GM19023 (cell line): ENCODE measurements around the gene HDGF.
"Not testable (repeated sequence)": the region's sequence is repeated elsewhere in the genome, so short reads cannot be mapped to it uniquely, and the experiment has no call there.

Experiments
- ATAC-seq: cut with Tn5 transposase; IDR thresholded peaks from one replicate; pipeline ENCODE4 v1.9.1; 2021; ENCODE audit warnings: mild to moderate bottlenecking, moderate library complexity; ENCODE audit not compliant: unreplicated experiment

Gene HDGF

DNA sequence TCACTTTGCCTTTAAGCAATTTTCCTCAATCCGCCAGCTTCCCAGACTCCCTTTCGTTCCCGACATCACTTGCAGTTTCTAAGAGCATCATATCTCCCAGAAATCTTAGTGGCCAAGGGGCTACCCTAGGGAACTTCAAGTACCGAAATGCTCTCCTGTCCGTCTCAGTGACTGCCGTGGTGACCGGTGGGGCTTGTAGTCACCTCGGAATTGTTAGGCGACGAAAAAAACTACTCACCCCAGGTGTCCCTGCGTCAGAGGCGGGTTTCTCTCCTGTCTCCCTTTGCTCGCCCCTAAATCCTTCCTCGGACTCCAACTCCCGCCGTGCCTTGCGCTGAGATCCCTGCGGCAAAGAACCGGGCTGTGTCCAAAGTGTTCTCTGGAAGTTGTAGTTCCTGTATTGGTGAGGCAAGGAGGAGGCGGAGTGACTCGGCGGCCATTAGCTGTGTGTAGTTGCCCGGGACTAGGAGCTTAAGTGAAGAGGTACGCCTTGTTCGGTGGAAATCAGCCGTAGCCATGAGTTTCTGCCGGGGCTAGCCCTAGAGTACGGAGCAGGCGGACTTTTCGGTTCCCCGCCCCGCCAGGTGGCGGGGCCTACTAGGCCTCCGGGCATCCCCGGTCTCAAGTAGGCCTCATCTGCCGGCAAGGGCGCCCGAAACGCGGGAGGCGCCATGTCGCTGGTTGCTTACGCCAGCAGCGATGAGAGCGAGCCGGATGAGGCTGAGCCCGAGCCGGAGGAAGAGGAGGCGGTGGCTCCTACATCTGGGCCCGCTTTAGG, 15.8 kb upstream of the HDGF start, which contains the start of gene PRCC:
Gene PRCC, plus strand, starts transcription at position 435 of the 778 bp plus-strand sequence. Its CDS starts 237 bp downstream, at position 672.
- peak; percentile 93 for ATAC-seq

DNA sequence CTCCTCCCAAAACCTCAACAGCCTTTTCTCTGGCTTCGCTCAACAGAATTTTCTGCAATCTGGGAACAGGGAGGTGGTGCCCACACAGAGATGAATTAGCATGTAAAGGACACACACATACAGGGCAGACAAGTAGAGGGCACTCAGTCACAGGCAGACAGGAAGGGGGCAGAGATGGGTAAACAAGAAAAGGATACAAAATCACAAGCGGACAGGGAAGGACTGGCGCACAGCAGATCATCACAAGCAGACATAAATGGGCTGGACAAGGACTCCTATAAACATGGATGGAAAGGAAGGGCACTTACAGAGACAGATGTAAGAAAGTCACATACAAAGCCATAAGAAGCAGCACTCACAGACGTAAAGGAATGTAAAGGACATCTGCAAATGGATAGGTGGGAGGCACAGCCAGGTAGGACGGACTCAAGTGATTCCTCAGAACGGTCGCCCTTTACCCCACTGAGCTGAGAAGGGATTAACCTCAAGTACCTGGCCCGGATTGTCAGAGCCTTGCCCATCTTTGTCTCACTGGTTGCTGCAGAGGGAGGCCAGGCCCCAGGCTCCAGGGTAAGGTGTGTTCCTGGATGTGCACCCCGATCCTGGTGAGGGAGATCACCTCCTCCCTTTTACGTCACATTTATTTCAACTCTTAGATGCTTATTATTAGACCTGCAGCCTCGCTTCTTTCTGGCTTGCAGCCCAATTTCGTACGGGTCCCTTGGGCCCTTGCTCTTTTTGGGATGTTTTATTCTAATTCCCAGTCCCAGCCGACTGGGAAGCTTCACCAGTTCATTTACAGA, 15.0 kb upstream of the HDGF start:
- ATAC-seq: peak; percentile 13

DNA sequence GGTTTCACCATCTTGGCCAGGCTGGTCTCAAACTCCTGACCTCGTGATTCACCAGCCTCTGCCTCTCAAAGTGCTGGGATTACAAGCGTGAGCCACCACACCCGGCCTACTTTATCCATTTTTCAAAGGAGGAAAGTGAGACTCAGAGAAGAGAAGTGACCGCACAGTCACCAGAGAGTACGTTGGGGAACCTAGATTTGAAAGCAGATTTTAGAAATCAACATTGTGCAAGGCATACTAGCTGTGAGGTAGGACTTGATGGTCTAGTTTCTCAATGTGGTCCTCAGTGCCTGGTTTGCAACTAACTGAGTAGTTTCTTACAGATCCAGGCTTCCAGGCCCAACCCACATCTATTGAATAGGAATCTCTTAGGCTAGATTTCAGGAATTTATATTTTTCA, 14.2 kb upstream of the HDGF start:
- no peak for ATAC-seq

DNA sequence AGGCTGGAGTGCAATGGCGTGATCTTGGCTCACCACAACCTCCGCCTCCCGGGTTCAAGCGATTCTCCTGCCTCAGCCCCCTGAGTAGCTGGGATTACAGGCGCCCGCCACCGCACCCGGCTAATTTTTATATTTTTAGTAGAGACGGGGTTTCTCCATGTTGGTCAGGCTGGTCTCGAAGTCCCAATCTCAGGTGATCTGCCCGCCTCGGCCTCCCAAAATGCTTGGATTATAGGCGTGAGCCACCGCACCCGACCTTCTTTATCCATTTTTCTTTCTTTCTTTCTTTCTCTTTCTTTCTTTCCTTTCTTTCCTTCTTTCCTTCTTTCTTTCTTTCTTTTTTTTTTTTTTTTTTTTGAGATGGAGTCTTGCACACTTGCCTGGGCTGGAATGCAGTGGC, 13.7 kb upstream of the HDGF start:
- ATAC-seq: not testable (repeated sequence)

DNA sequence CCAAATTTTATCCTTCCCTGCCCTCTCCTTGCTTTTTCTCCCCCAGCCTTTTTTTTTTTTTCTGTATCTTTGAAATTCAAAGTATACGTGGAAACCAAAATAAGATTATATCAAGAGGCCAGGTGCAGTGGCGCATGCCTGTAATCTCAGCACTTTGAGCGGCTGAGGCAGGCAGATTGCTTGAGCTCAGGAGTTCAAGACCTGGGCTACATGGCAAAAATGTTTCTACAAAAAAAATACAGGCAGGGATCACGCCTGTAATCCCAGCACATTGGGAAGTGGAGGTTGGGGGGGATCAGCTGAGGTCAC, 9.3 kb upstream of the HDGF start:
- no peak for ATAC-seq

DNA sequence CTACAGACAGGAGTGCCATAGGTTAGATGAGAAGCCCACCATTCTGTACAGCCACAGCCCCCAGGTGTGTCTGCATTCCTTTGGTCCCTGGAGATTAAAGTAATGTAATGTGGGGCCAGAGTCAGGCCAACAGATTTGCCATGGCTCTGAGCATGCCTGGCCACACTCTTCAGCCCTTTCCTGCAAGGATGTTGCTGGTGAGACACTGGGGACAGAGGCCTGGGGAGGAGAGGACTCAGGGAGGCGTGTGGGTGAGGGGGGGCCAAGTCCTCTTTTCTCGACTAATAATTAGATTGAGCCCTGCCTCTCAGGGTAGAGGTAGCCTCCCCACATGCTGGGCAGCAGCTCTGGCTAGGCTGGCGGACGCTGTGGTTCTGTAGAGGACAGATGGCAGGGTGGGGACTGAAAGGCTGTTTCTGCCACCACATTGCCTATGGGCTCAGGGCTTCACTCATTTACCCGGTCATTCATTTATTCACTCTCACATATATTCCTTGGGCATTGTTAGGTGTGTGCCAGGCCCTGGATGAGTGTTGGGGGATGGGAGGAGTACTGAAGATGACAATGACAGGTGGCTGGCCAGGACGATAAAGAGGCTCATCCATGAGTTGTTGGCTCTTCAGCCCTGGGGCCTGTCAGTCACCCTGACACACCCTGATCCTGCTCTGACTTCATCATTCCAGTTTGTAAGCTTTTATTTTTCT, 8.8 kb upstream of the HDGF start:
- ATAC-seq: no peak

DNA sequence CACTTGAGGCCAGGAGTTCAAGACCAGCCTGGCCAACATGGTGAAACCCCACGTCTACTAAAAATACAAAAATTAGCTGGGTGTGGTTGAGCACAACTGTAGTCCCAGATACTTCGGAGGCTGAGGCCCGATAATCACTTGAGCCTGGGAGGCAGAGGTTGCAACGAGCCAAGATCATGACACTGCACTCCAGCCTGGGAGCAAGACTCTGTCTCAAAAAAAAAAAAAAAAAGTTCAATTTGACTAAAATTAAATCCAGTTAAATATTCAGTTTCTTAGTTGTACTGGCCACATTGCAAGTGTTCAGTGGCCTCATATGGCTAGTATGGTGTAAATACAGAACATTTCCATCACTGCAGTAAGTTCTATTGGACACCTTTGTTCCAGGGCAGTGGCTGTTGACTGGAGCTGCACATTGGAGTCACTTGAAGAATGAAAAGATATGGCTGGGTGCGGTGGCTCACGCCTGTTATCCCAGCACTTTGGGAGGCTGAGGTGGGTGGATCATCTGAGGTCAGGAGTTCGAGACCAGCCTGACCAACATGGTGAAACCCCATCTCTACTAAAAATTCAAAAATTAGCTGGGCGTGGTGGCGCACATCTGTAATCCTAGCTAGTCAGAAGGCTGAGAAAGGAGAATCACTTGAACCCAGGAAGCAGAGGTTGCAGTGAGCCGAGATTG, 6.2 kb upstream of the HDGF start:
- ATAC-seq: not testable (repeated sequence)

DNA sequence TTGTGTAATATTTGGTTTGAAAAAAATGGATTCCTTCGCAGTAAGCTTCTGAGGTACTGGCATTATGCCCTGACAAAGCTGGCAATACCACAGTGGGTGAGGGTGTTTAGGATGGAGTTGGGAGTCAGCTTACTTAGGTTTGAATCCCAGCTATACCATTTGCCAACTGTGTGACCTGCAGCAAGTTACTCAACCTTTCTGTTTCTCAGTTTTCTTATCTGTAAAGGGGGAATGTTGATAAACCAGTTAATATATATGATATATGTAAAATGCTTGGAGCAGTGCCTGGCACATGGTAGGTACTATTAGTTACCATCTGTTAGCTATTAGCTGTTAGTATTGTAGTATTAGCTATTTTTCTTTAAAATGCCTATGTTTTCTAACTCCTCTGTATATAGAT, 4.9 kb upstream of the HDGF start:
- no peak for ATAC-seq

DNA sequence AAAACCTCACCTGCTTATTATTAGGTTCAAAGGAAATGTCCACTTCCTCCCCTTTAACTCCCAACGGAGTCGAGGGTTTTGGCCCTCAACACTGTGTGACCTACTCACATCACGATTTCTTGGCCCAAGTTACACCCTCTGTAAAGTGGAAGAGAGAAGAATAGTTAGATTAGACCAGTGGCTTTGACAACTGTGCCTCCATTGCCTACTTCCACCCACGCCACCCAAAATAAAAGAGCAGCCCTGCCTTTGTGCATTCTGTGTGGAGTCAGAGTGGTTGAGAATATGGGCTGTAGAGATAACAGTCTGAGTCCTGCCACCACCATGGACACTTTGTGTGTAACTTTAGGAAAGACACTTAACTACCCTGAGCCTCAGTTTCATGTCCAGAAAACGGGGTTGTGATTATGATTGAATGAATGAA, 4.1 kb upstream of the HDGF start:
- ATAC-seq: no peak

DNA sequence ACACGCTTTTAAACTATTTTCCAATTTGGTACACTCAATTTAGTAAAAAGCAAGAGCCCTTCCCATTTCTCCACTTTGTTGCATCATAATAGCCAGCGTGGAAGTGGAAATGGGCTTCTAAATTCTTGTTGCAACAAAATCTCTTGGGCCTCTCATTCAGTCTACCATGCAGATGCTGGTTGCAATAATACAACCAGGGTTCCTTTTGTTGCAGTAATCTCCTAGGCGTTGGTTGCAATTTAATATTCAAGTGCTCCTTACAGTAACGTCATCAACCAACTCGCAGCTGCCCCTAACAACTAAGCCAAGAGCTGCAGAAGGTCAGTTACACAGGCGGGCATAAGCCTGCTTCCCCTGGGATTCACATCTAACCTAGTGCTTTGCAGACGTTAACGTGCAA, 2.7 kb upstream of the HDGF start:
- ATAC-seq: no peak

DNA sequence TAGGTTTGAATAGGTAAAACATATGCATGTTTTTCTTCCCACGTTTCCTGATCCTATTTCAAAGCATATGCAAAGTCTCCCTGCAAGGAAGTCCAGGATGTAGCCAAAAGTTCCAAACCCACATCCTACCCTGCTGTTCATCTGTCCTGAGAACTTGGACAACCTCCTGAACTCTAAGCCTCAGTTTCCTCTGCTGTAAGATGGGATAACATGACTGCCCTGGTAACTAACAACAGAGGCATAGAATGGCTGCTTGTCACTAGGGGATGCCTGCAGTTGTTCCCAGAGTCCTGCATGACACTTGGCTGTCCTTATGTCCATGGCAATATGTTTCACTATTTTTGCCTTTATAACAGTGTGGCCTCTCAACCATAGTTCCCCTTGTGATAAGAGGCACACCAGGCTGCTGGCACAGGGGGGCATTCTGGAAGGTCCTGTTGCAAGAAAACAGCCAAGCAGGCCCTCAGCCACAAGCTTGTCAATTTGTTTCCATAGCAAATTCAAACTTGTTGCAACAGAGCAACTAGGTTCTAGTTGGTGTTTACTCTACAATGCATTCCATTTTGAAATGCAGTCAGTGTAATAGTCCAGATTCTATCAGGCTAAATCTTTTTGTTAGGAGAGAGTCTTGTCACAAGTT, 1.5 kb upstream of the HDGF start:
- no peak for ATAC-seq

DNA sequence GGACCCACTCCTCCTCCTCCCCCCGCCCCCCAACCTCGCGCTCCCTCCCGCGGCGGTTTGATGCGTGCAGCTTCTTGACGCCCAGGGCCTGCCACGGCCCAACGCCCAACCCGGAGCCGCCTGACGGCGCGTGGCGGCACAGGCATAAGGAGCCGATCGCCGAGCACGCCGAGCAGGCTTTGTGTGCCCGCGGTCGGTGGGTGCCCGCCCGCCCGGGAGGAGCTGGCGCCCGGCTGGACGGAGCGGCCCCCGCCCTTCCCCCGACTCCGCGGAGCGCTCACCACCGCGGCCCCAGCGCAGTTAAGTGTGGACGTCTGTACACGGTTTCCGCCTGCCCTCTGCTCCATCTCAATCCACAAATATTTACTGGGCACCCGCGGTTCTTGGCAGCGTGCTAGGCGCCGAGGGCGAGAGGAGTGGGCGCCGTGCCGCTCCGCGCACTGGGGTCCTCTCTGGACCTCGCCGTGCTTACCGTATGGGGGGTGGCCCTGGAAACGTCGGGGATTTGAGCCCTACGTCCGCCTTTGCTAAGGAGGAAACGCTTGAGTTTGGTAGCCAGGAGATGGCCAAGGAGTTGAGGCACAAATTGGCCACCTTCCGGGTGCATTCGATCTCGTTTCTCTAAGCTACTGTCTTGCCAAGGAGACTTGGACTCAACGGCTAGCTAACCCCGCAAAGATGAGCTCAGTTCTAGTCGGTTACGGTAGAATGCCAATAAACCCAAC, 444 bp upstream of the HDGF start:
- ATAC-seq: peak; percentile 53

DNA sequence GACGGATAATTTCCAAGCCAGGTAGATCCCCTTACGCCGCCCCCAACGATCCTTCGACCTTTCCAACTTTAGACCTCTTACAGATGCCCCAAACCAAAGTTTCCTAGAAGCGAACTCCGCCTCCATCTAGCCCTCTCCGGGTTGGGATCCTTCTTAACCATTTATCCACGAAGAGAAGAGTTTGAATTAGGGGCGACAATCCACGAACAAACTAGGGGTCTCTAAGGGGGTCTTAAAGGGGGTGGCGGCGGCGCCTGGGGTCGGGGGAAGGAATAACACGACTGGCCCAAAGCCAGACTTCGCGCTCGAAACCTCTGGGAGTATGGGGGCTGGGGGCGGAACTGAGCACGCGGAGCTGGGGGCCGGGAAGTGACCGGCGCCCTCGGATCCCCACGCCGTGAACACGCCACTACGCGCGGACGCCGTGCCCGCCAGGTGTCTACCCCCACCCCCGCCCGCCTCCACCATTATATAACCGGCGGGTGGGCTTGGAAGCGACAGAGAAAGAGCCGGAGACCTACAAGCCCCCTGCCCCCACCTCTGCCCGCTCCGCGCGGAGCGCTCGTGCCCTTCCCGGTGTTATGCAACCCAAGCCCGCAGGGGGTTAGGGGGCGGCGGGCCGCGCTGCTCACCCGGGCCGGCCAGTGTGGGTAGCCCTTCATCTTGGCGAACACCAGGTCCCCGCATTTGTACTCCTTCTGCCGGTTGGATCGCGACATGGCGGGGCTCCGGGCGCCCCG, 594 bp downstream of the HDGF start:
- peak; percentile 9 for ATAC-seq

DNA sequence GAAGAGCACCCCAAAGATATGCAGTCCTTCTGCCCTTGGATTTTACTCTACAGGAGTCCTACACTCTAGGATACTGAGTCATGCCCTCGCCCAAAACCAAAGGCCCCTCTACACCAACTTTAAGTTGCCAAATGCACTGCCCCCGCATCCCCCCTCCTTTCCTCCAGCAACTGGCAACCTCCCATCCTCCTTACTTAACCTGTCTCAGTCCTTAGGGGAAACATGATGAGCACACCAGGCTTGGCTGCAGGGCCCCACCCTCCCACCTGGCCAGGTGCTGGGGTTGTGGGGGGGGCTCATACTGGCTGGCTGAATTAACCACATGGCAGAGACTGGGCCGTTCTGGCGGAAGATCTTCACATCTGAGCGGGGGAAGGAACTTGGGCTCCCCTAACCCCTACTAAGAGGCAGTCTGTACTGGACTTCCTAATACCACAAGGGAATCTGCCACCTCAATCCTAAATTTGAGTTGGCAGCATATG, 1.2 kb downstream of the HDGF start:
- no peak for ATAC-seq

DNA sequence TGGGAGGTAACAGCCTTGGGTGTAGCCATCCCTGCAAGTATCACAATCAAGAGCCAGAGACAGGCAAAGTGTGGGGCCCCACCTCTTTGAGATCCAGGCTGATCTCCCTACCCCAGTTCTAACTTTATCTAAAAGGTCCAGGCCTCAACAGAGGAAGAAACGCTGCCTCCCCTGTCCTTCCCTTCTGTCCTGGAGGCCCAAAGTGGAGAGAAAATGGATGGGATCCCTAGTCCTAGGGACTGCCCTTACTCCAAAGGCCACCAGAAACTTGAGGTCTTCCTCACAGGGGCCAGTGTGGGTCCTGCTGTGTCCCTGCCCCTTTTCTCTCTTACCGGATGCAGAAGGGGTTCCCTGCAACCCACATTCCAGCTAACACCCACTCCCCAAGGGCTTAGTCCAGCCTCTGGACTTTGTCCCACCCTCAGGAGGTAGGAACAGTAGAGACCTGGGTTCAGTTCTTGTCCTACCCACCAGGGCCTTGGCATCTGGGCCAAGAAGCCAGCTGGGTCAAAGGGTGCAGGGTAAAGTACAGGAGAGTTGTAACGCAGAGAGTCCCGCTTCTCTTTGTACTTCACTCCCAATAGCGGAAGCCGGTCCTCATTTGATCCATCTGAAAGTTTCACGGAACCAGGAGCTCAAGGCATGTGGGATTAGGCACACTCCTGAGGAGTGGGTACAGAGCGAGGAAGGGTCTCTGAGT, 1.9 kb downstream of the HDGF start:
- no peak for ATAC-seq

DNA sequence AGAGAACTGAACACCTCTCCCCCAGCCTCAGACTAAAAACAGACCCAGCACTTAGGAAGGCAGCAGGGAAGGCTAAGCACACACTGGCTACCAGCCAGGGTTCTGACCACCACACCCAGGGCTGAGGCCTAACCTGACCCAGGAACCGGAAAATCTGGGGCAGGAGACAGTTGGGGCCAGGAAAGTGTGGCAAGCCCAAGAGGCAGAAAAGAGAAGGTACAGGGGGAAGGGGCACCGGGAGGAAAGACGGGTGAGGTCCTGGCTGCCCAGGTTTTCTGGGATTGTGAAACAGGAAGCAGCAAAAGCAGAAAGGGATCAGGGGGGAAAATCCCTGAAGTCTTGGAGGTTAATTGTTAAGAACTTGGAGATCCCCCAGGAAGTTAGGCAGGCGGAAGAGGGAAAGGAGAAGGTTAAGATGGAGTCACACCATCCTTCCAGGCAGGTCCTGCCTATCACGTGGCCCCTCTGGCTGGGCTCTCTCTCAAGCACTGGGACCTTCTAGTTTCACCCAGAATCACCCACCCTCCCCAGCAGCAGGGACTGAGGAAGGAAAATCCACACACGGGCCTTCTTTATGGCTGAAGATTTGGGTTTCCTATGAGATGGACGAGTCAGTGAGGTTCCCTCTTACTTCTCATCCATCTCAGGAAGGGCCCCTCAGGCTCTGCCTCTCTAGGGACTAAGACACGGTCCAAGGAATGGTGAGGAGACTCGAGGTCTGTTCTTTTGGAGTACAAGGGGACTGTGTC, 2.6 kb downstream of the HDGF start:
- ATAC-seq: no peak

DNA sequence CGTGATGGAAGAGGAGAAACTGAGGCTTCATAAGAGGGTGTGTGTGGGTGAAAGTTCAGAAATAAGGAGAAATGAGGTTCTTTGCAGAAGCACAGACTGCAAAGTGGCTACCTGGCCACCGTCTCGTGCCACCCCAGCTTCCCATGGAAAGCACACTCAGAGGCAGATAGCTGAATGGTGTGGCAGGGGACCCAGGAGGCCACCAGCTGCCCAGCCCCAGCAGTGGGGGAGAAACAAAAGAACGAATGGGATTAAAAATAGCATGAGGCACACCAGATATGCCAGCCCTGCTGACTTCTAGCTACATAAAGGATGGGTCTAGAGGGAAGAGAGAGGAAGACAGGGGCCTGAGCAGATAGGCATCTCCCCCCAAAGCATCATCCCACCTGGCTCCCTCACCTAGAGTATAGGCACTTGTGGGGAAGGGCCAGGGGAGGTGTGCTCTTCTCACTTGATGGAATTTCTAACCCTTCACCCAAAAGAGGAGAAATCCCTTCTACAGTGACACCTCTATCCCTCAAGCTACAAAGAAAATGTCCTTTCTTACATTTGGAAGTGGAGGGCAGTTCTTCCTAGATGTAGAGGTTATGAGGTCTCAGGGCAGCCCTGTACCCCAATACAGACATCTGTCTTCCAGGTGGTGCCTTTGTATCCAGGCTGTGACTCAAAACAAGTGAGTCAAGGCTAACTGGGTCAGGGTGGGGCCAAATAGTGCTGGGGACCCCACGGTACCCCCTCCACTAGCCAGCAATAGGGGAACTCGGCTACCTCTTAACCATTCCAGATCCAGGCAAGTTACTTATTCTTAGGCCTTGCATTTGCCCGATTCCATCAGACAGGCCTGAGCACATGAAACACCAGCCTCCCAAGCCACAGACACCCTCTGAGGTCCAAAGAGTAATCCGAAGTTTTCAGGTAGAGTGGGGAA, 3.5 kb downstream of the HDGF start:
- ATAC-seq: no peak
